Measurements from ENCODE around the gene MTHFD1L.

GRCh38 chr6:150826788-150827187 lies 38.7 kb upstream of the MTHFD1L start:
- TF ChIP-seq CTCF (IDR thresholded peaks at IDR 0.05; ENCODE audit: low read depth, low read length, poor library complexity, severe bottlenecking) (no peak), EZH2phosphoT487 (IDR thresholded peaks at IDR 0.05; ENCODE audit: borderline replicate concordance, low read length) (no peak)

Measured in DOHH2 (cell line).